IPS-15b (cell line): Measurements from ENCODE around the gene ZNF408.
A peak's percentile ranks its signal among the peaks of the same experiment; 100 is the strongest.
"Not testable (repeated sequence)": the region's sequence is repeated elsewhere in the genome, so short reads cannot be mapped to it uniquely, and the experiment has no call there.

Experiments used
- H3K27me3 ChIP-seq: one replicate; pipeline ENCODE4 v1.6.1; 2013; ENCODE audit warnings: low read length; ENCODE audit not compliant: control insufficient read depth, insufficient read depth
- H3K36me3 ChIP-seq: one replicate; pipeline ENCODE4 v1.6.1; 2013; ENCODE audit warnings: low read length; ENCODE audit not compliant: control insufficient read depth, insufficient read depth
- H3K4me1 ChIP-seq: one replicate; pipeline ENCODE4 v1.6.1; 2013; ENCODE audit warnings: mild to moderate bottlenecking, low read length; ENCODE audit not compliant: control insufficient read depth, insufficient read depth
- H3K4me3 ChIP-seq: one replicate; pipeline ENCODE4 v1.5.1; 2013; ENCODE audit warnings: low read depth, low read length
- H3K9ac ChIP-seq: one replicate; pipeline ENCODE4 v1.6.1; 2013; ENCODE audit warnings: low read depth, mild to moderate bottlenecking, low read length
- H3K9me3 ChIP-seq: one replicate; pipeline ENCODE4 v1.6.1; 2013; ENCODE audit warnings: mild to moderate bottlenecking, low read length; ENCODE audit not compliant: control insufficient read depth, insufficient read depth

Gene ZNF408

GRCh38 chr11:46668480-46669085, 32.2 kb upstream of the ZNF408 start:
- H3K27me3 ChIP-seq: no peaks in the 10 kb centered on the region
- no peaks in the 10 kb centered on the region for H3K9me3 ChIP-seq
- H3K4me1 ChIP-seq: no peaks in the 10 kb centered on the region
- H3K36me3 ChIP-seq: peaks cover 43% of the 10 kb centered on the region
- no peak overlapping the region for H3K4me3 ChIP-seq
- no peak overlapping the region for H3K9ac ChIP-seq

GRCh38 chr11:46669711-46670139, 31.1 kb upstream of the ZNF408 start:
- peaks cover 40% of the 10 kb centered on the region for H3K36me3 ChIP-seq

GRCh38 chr11:46670521-46670920, 30.3 kb upstream of the ZNF408 start:
- Histone ChIP-seq H3K4me1 (peaks cover 14% of the 10 kb centered on the region), H3K36me3 (peaks cover 39% of the 10 kb centered on the region)
- not testable (repeated sequence) for H3K4me3 ChIP-seq, H3K9ac ChIP-seq, H3K9me3 ChIP-seq, H3K27me3 ChIP-seq

More at GRCh38 chr11:46669711-46670139, 31.1 kb upstream of the ZNF408 start:
- H3K9me3 ChIP-seq: no peaks in the 10 kb centered on the region
- no peaks in the 10 kb centered on the region for H3K27me3 ChIP-seq
- H3K9ac ChIP-seq: no peak overlapping the region
- peaks cover 7% of the 10 kb centered on the region for H3K4me1 ChIP-seq
- no peak overlapping the region for H3K4me3 ChIP-seq

GRCh38 chr11:46671958-46672315, 28.9 kb upstream of the ZNF408 start:
- no peaks in the 10 kb centered on the region for H3K27me3 ChIP-seq
- H3K9me3 ChIP-seq: no peaks in the 10 kb centered on the region
- peaks cover 16% of the 10 kb centered on the region for H3K4me1 ChIP-seq
- no peak overlapping the region for H3K4me3 ChIP-seq
- H3K36me3 ChIP-seq: peaks cover 34% of the 10 kb centered on the region
- no peak overlapping the region for H3K9ac ChIP-seq

- Histone ChIP-seq H3K36me3 (peaks cover 31% of the 10 kb centered on the region), H3K9me3 (no peaks in the 10 kb centered on the region), H3K4me3 (no peak overlapping the region), H3K27me3 (no peaks in the 10 kb centered on the region), H3K9ac (no peak overlapping the region), H3K4me1 (peaks cover 16% of the 10 kb centered on the region)
Observed at GRCh38 chr11:46672381-46672839, 28.4 kb upstream of the ZNF408 start.

GRCh38 chr11:46673713-46674462, 26.9 kb upstream of the ZNF408 start:
- Histone ChIP-seq H3K4me1 (peaks cover 16% of the 10 kb centered on the region), H3K27me3 (no peaks in the 10 kb centered on the region), H3K4me3 (no peak overlapping the region), H3K9me3 (no peaks in the 10 kb centered on the region), H3K36me3 (peaks cover 29% of the 10 kb centered on the region), H3K9ac (no peak overlapping the region)

- Histone ChIP-seq H3K9ac (no peak overlapping the region), H3K36me3 (peaks cover 30% of the 10 kb centered on the region), H3K27me3 (no peaks in the 10 kb centered on the region), H3K9me3 (no peaks in the 10 kb centered on the region), H3K4me3 (no peak overlapping the region), H3K4me1 (peaks cover 16% of the 10 kb centered on the region)
Observed at GRCh38 chr11:46674463-46675287, 26.2 kb upstream of the ZNF408 start.

GRCh38 chr11:46675288-46675851, 25.5 kb upstream of the ZNF408 start:
- Histone ChIP-seq H3K27me3 (no peaks in the 10 kb centered on the region), H3K36me3 (peaks cover 35% of the 10 kb centered on the region), H3K4me1 (peaks cover 16% of the 10 kb centered on the region), H3K9ac (no peak overlapping the region), H3K4me3 (no peak overlapping the region), H3K9me3 (no peaks in the 10 kb centered on the region)

GRCh38 chr11:46675949-46676348, 24.9 kb upstream of the ZNF408 start:
- Histone ChIP-seq H3K36me3 (peaks cover 32% of the 10 kb centered on the region), H3K4me3 (no peak overlapping the region), H3K4me1 (peaks cover 16% of the 10 kb centered on the region), H3K9ac (no peak overlapping the region), H3K9me3 (no peaks in the 10 kb centered on the region), H3K27me3 (no peaks in the 10 kb centered on the region)

GRCh38 chr11:46676436-46677158, 24.2 kb upstream of the ZNF408 start:
- Histone ChIP-seq H3K4me3 (no peak overlapping the region), H3K27me3 (no peaks in the 10 kb centered on the region), H3K36me3 (peaks cover 32% of the 10 kb centered on the region), H3K9me3 (no peaks in the 10 kb centered on the region), H3K9ac (no peak overlapping the region), H3K4me1 (peaks cover 16% of the 10 kb centered on the region)

GRCh38 chr11:46677169-46677568, 23.7 kb upstream of the ZNF408 start:
- Histone ChIP-seq H3K4me3 (no peak overlapping the region), H3K27me3 (no peaks in the 10 kb centered on the region), H3K9me3 (no peaks in the 10 kb centered on the region), H3K36me3 (peaks cover 28% of the 10 kb centered on the region), H3K4me1 (peaks cover 16% of the 10 kb centered on the region), H3K9ac (peak overlapping the region; percentile 47)
